Activated CD4-positive, CD25-positive, alpha-beta regulatory T cell treated with anti-CD3 and anti-CD28 coated beads, Interleukin-2, amount 50 U/mL, for 24 hours (primary cell): ENCODE results near the gene AXIN2.

ENCODE experiments used
- ATAC-seq, 2 donors: fragments of 150-1000 bp; cut with Tn5 transposase; one replicate each; pipeline ENCODE4 v1.10.0; 2021; ENCODE audit warnings: mild to moderate bottlenecking in 1 of 2, moderate library complexity in 1 of 2

AXIN2 gene

GRCh38 chr17:65561452-65562205 is at the start of gene AXIN2:
Gene AXIN2 (minus strand): TSS chr17:65561648. CDS start chr17:65558620, 3,028 bp downstream.
- ATAC-seq, result peak; percentile 94

- no peak for ATAC-seq
Measured at GRCh38 chr17:65609749-65610148, 48.3 kb upstream of the AXIN2 start.

GRCh38 chr17:65609286-65609685 is 47.8 kb upstream of the AXIN2 start:
- no peak for ATAC-seq

- ATAC-seq, result no peak
Measured at GRCh38 chr17:65604070-65604469, 42.6 kb upstream of the AXIN2 start.

GRCh38 chr17:65601881-65602280 is 40.4 kb upstream of the AXIN2 start:
- ATAC-seq, result no peak

- no peak for ATAC-seq
Measured at GRCh38 chr17:65601145-65601544, 39.7 kb upstream of the AXIN2 start.

GRCh38 chr17:65600518-65600917 is 39.1 kb upstream of the AXIN2 start:
- no peak for ATAC-seq

- no peak for ATAC-seq
Measured at GRCh38 chr17:65599650-65600049, 38.2 kb upstream of the AXIN2 start.

GRCh38 chr17:65598746-65599145 is 37.3 kb upstream of the AXIN2 start:
- ATAC-seq, result no peak

GRCh38 chr17:65595071-65595656 is 33.7 kb upstream of the AXIN2 start:
- no peak for ATAC-seq

GRCh38 chr17:65593855-65594845 is 32.7 kb upstream of the AXIN2 start:
- no peak for ATAC-seq

GRCh38 chr17:65593092-65593854 is 31.8 kb upstream of the AXIN2 start:
- ATAC-seq, result no peak

GRCh38 chr17:65592125-65592965 is 30.9 kb upstream of the AXIN2 start:
- ATAC-seq, result no peak

GRCh38 chr17:65589321-65589720 is 27.9 kb upstream of the AXIN2 start:
- no peak for ATAC-seq

GRCh38 chr17:65588181-65588808 is 26.8 kb upstream of the AXIN2 start:
- ATAC-seq, result peak; percentile 21 to 36

- ATAC-seq, result no peak
Measured at GRCh38 chr17:65587534-65588180, 26.2 kb upstream of the AXIN2 start.

- no peak for ATAC-seq
Measured at GRCh38 chr17:65586899-65587298, 25.5 kb upstream of the AXIN2 start.

GRCh38 chr17:65584604-65585521 is 23.4 kb upstream of the AXIN2 start:
- peak; percentile 71 to 72 for ATAC-seq

GRCh38 chr17:65583921-65584603 is 22.6 kb upstream of the AXIN2 start:
- ATAC-seq, result no peak
